IPS-11a (cell line): ENCODE results near the gene FOXP3.

Experiments
- H3K4me3 ChIP-seq: one replicate; pipeline ENCODE4 v1.5.1; 2013; ENCODE audit warnings: low read depth, low read length, control low read depth

Gene FOXP3

GRCh38 chrX:49250578-49250977 lies 13.9 kb downstream of the FOXP3 start:
- no peak overlapping the region for H3K4me3 ChIP-seq

- no peak overlapping the region for H3K4me3 ChIP-seq
Observed at GRCh38 chrX:49250066-49250465, 14.4 kb downstream of the FOXP3 start.

GRCh38 chrX:49249616-49250015 lies 14.9 kb downstream of the FOXP3 start:
- H3K4me3 ChIP-seq: no peak overlapping the region

GRCh38 chrX:49249071-49249470 lies 15.4 kb downstream of the FOXP3 start:
- no peak overlapping the region for H3K4me3 ChIP-seq

- no peak overlapping the region for H3K4me3 ChIP-seq
Observed at GRCh38 chrX:49247916-49248811, 16.3 kb downstream of the FOXP3 start.

GRCh38 chrX:49247346-49247745 lies 17.2 kb downstream of the FOXP3 start:
- no peak overlapping the region for H3K4me3 ChIP-seq

GRCh38 chrX:49246541-49246940 lies 18.0 kb downstream of the FOXP3 start:
- H3K4me3 ChIP-seq: no peak overlapping the region

GRCh38 chrX:49244207-49244606 lies 20.3 kb downstream of the FOXP3 start:
- H3K4me3 ChIP-seq: no peak overlapping the region

GRCh38 chrX:49243166-49243565 lies 21.3 kb downstream of the FOXP3 start:
- no peak overlapping the region for H3K4me3 ChIP-seq

- H3K4me3 ChIP-seq: no peak overlapping the region
Observed at GRCh38 chrX:49242545-49243066, 21.9 kb downstream of the FOXP3 start.

GRCh38 chrX:49238735-49239134 lies 25.8 kb downstream of the FOXP3 start:
- no peak overlapping the region for H3K4me3 ChIP-seq

GRCh38 chrX:49237060-49237459 lies 27.4 kb downstream of the FOXP3 start:
- no peak overlapping the region for H3K4me3 ChIP-seq

- no peak overlapping the region for H3K4me3 ChIP-seq
Observed at GRCh38 chrX:49233887-49234555, 30.5 kb downstream of the FOXP3 start.

GRCh38 chrX:49233176-49233575 lies 31.3 kb downstream of the FOXP3 start, which contains the start of gene CACNA1F:
TSS of gene CACNA1F (minus strand) at chrX:49233340. CDS start at chrX:49233309, 31 bp downstream.
- H3K4me3 ChIP-seq: no peak within 1 kb of the TSS

- H3K4me3 ChIP-seq: no peak overlapping the region
Observed at GRCh38 chrX:49232525-49232924, 32.0 kb downstream of the FOXP3 start.

- no peak overlapping the region for H3K4me3 ChIP-seq
Observed at GRCh38 chrX:49231333-49232000, 33.0 kb downstream of the FOXP3 start.

- H3K4me3 ChIP-seq: peak overlapping the region; percentile 42
Observed at GRCh38 chrX:49230500-49231232, 33.8 kb downstream of the FOXP3 start.

- H3K4me3 ChIP-seq: no peak overlapping the region
Observed at GRCh38 chrX:49228185-49228584, 36.3 kb downstream of the FOXP3 start.

GRCh38 chrX:49227726-49228125 lies 36.8 kb downstream of the FOXP3 start:
- no peak overlapping the region for H3K4me3 ChIP-seq

GRCh38 chrX:49226946-49227345 lies 37.6 kb downstream of the FOXP3 start:
- H3K4me3 ChIP-seq: no peak overlapping the region

GRCh38 chrX:49225858-49226257 lies 38.7 kb downstream of the FOXP3 start:
- H3K4me3 ChIP-seq: no peak overlapping the region
